MCF 10A (cell line): ENCODE measurements around the gene TCF7L2. TPM values are rescaled to one million over a fixed set of nuclear protein-coding genes. Genes with fewer than 3 reads are reported as not detected.

Experiments used
- BruUV-seq: library from RNA; stranded (reverse); fragments of 400-500 nt; replicated peaks from 2 replicates; lab custom pipeline; 2021; lab: Mats Ljungman, UMichigan
- CTCF ChIA-PET: fragments of 300-600 bp; sonication (Branson Sonifier 250); formaldehyde crosslinking; extraction: SDS; loops from one replicate; lab custom pipeline; 2021; ENCODE audit warnings: antibody characterized with exemption, inconsistent platforms; lab: Yijun Ruan, JAX
- POLR2A ChIA-PET: fragments of 300-600, 350-650 bp; sonication (Branson Sonifier 250); formaldehyde crosslinking; extraction: SDS; loops from one replicate; lab custom pipeline; 2020; ENCODE audit warnings: antibody characterized with exemption, inconsistent platforms; lab: Yijun Ruan, JAX
- DNase-seq: peaks from one replicate; pipeline ENCODE4 v3.0.0-alpha.2; 2018; ENCODE audit not compliant: unreplicated experiment
- H3K27ac Mint-ChIP-seq: one replicate; pipeline ENCODE4 v1.8.0; 2022; ENCODE audit warnings: mild to moderate bottlenecking, low read depth, mixed read lengths; ENCODE audit not compliant: unreplicated experiment
- H3K27me3 Mint-ChIP-seq: one replicate; pipeline ENCODE4 v1.8.0; 2022; ENCODE audit warnings: mixed read lengths; ENCODE audit not compliant: insufficient read depth, unreplicated experiment
- H3K36me3 Mint-ChIP-seq: one replicate; pipeline ENCODE4 v1.8.0; 2022; ENCODE audit warnings: mild to moderate bottlenecking, moderate library complexity, mixed read lengths; ENCODE audit not compliant: insufficient read depth, unreplicated experiment
- H3K4me1 Mint-ChIP-seq: one replicate; pipeline ENCODE4 v1.8.0; 2022; ENCODE audit warnings: mixed read lengths; ENCODE audit not compliant: insufficient read depth, unreplicated experiment
- H3K4me3 Mint-ChIP-seq: one replicate; pipeline ENCODE4 v1.8.0; 2022; ENCODE audit warnings: mild to moderate bottlenecking, moderate library complexity, mixed read lengths; ENCODE audit not compliant: unreplicated experiment
- H3K9me3 Mint-ChIP-seq: one replicate; pipeline ENCODE4 v1.8.0; 2022; ENCODE audit warnings: mixed read lengths; ENCODE audit not compliant: unreplicated experiment
- intact Hi-C: fragments of 100-400 bp; cut with micrococcal nuclease; formaldehyde crosslinking; loops from 2 replicates; pipeline ENCODE4 v1.14.1; 2022
- total RNA-seq: library from RNA; stranded (reverse); gene quantifications from 2 replicates; pipeline ENCODE4 v1.2.3, GENCODE V29; 2022
- TF ChIP-seq, protein P1 (sequence below): fragments of 200-600 bp; IDR thresholded peaks from one replicate; pipeline ENCODE4 v1.8.0; 2022; ENCODE audit warnings: antibody characterized with exemption, mild to moderate bottlenecking; ENCODE audit not compliant: unreplicated experiment

TCF7L2 gene
- total RNA-seq, 1 experiment from 2014 or later, result 25.2 TPM

GRCh38 chr10:113175756-113176651 is 226.0 kb downstream of the TCF7L2 start:
- CTCF ChIA-PET, result interaction anchor here (0.7 kb wide), 2 partner anchors 50 to 346 kb away, joined by 3 to 4 read pairs; no protein-coding TSS in a partner anchor
- POLR2A ChIA-PET, result interaction anchor here (1.0 kb wide), 1 partner anchor 225 kb away, joined by 4 read pairs; no protein-coding TSS in a partner anchor
- TF ChIP-seq, protein P1, sequence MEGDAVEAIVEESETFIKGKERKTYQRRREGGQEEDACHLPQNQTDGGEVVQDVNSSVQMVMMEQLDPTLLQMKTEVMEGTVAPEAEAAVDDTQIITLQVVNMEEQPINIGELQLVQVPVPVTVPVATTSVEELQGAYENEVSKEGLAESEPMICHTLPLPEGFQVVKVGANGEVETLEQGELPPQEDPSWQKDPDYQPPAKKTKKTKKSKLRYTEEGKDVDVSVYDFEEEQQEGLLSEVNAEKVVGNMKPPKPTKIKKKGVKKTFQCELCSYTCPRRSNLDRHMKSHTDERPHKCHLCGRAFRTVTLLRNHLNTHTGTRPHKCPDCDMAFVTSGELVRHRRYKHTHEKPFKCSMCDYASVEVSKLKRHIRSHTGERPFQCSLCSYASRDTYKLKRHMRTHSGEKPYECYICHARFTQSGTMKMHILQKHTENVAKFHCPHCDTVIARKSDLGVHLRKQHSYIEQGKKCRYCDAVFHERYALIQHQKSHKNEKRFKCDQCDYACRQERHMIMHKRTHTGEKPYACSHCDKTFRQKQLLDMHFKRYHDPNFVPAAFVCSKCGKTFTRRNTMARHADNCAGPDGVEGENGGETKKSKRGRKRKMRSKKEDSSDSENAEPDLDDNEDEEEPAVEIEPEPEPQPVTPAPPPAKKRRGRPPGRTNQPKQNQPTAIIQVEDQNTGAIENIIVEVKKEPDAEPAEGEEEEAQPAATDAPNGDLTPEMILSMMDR, result no peak
- no peak overlapping the region for H3K27ac Mint-ChIP-seq
- no peaks in the 10 kb centered on the region for H3K9me3 Mint-ChIP-seq
- H3K4me3 Mint-ChIP-seq, result no peak overlapping the region
- no TSS peak for BruUV-seq
- intact Hi-C loops, result no loop called here
- peaks cover 2% of the 10 kb centered on the region for H3K36me3 Mint-ChIP-seq
- no peaks in the 10 kb centered on the region for H3K4me1 Mint-ChIP-seq
- no peak for DNase-seq
- H3K27me3 Mint-ChIP-seq, result no peaks in the 10 kb centered on the region

GRCh38 chr10:113176652-113177155 is 226.7 kb downstream of the TCF7L2 start:
- Mint-ChIP-seq H3K4me1 (no peaks in the 10 kb centered on the region), H3K4me3 (no peak overlapping the region), H3K27ac (no peak overlapping the region), H3K27me3 (no peaks in the 10 kb centered on the region), H3K36me3 (no peaks in the 10 kb centered on the region), H3K9me3 (no peaks in the 10 kb centered on the region)
- no peak for DNase-seq
- no TSS peak for BruUV-seq
- CTCF ChIA-PET, result interaction anchor here (0.7 kb wide), 1 partner anchor 345 kb away, joined by 3 read pairs; no protein-coding TSS in a partner anchor
- POLR2A ChIA-PET, result no interaction called here
- TF ChIP-seq, protein P1, result no peak
- intact Hi-C loops, result no loop called here

- no peak for DNase-seq
- ChIA-PET POLR2A (interaction anchor here (0.7 kb wide), 1 partner anchor 10 kb away, joined by 4 read pairs; no protein-coding TSS in a partner anchor), CTCF (interaction anchor here (0.9 kb wide), 1 partner anchor 208 kb away, joined by 3 read pairs; no protein-coding TSS in a partner anchor)
- Mint-ChIP-seq H3K4me1 (no peaks in the 10 kb centered on the region), H3K36me3 (no peaks in the 10 kb centered on the region), H3K4me3 (no peak overlapping the region), H3K27me3 (no peaks in the 10 kb centered on the region), H3K27ac (no peak overlapping the region), H3K9me3 (no peaks in the 10 kb centered on the region)
- no TSS peak for BruUV-seq
- intact Hi-C loops, result no loop called here
- TF ChIP-seq, protein P1, result no peak
Observed at GRCh38 chr10:113177156-113177935, 227.3 kb downstream of the TCF7L2 start.
